ENCODE results near the gene STX18.
"Not testable (repeated sequence)": the region's sequence is repeated elsewhere in the genome, so short reads cannot be mapped to it uniquely, and the experiment has no call there.

STX18 gene

DNA sequence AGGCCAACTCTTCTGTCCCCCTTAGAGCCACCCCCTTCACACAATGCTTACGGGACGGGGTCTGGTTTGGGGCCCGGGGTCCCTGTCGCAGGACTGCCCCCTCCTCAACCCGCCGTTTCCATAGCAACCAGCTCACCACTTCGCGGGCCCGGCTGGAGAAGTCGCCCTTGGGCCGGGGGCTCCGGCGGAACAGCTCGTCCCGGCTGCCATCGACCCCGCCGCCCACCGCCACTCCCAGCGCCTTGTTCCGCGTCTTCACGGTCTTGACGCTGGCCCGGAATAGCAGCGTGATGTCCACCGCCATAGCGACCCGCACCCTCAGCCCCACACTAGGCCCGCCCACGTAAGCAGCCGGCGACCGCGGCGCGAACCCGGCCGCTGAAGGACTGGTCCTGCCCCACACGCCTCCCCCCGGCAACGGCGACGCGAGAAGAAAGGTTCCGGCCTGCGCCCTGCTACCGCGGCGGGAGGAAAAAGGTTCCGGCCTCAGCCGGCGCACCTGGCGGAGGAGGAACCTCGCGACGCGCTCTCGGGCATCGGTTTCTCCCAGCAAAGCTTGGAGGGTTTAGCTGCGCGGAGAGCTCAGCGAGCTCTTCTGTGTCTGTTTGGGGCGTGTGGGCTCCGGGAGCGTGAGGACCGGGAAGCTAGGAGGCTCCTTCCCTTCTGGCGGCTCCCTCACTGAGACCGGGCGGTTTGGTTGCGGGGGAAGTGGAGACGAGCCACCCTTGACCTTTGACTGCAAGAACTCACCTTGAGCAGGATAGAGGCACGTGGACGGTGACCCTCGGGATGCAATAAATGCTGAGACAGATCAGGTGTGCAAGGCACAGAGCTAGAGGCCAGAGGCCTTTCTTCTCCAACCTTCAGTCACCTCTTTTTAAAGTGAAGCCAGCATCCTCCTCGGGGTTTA lies at the start of gene STX18:
Gene STX18 (minus strand): TSS at position 388 of the 910 bp plus-strand sequence. CDS start 84 bp downstream, at position 304.
- peak; percentile 89 for DNase-seq

DNA sequence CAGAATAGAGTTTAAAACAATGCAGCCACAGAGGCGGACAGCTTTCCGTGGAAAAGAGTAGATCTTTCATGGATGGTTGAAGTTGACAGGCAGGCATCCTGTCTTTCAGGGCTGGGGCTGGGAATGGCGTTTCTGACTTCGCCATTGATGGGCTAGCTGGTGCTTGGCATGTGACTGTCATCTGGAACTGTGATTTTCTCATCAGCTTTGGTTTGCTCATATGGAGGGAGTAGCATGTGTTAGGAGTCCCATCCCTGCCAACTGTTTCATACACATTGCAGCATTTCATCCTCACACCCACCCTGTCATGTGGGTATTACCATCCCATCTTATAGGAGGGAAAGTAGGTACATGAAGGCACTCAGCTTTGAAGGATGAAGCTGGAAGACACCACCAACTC lies 49.2 kb upstream of the STX18 start:
- no peak for DNase-seq

DNA sequence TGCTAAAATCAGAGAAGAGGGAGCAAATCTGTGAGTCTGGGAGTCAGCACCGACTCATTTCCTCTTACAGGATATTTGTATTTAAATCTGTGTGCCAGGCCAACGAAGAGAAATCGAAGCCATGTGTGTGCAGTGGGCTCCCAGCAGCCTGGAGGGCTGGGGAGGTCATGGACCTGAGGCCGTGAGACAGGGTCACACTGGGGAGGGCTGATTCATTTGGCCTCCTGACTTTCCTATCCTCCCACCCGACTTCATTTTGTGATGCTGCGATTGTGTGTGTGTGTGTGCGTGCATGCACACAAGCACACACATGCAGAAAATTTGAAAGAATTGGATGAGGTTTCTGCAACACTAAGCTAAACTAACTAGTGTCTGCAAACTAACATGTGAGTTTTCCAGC lies 48.7 kb upstream of the STX18 start:
- no peak for DNase-seq

GRCh38 chr4:4585012-4585670 lies 43.3 kb upstream of the STX18 start:
- DNase-seq = no peak

DNA sequence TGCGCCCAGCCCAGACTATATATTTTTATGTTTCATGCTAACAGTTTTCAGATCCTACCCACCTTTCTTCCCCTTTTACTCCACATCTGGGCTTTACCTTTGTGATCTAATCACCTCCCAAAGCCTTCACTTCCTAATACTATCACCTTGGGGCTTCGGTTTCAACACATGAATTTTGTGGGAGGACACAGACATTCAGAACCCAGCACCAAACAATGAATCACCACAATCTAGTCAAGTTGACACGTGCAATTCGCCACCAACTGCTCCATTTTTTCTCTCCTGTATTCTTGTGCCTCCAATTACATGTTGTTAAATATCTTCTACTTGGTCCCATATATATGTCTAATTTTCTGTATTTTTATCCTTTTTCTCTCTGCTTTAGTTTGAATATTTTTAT lies 41.8 kb upstream of the STX18 start:
- no peak for DNase-seq

GRCh38 chr4:4582653-4583052 lies 40.8 kb upstream of the STX18 start:
- no peak for DNase-seq

DNA sequence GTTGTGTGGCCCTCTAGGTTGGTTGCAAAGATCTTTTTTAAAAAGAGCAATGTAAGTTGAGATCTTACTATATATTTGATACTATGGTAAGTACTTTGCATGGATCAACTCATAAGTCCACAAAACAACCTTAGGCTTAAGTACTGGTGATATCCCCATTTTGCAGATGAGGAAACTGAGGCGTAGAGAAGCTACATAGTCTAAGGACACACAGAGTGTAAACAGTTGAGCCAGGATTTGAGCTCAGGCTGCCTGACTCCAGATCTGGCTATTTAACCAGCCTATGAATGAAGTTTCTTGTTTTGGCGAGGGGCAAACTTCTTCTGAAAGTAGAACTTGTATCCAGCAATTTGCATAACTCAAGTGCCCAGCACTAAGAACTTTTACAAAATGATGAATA lies 38.6 kb upstream of the STX18 start:
- DNase-seq = no peak

GRCh38 chr4:4578981-4579380 lies 37.1 kb upstream of the STX18 start:
- DNase-seq = no peak

- no peak for DNase-seq
Observed at GRCh38 chr4:4577359-4577875, 35.6 kb upstream of the STX18 start.

DNA sequence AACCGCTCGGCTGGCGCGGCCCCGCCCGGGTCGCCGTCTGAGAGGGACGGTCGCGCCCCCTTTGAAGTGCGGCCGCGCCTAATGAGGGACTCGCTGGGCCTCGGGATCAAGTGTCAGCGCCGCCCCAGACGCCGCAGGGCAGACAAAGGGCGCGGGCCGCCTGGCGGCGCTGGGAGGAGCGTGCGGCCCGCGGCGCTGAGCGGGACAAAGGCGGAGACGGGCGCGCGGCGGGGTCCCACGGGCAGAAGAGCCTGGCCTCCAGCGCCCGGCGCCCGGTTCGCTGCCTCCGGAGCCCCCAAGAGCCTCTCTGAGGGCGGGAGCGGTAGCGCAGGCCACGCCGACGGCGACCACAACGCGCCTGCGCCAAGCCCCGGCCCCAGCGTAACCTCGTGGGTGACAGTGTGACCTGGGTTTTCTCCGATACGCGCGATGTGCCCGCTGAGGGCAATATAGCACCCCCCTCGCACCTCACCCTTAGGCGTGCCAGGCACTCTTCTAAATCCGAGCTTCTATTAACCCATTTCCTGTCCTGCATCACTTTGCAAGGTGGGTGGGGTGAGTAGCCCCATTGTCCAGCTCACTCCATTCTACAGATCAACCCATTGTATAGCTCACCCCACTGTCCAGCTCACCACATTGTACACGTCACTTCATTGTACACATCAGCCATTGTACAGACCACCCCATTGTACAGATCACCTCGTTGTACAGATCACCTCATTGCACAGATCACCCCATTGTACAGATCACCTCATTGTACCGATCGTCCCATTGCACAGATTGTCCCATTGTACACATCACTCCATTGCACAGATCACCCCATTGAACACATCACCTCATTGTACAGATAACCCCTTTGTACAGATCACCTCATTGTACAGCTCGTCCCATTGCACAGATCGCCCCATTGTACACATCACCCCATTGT lies 33.7 kb upstream of the STX18 start:
- peak; percentile 55 for DNase-seq

GRCh38 chr4:4574792-4575191 lies 32.9 kb upstream of the STX18 start:
- peak; percentile 41 for DNase-seq

DNA sequence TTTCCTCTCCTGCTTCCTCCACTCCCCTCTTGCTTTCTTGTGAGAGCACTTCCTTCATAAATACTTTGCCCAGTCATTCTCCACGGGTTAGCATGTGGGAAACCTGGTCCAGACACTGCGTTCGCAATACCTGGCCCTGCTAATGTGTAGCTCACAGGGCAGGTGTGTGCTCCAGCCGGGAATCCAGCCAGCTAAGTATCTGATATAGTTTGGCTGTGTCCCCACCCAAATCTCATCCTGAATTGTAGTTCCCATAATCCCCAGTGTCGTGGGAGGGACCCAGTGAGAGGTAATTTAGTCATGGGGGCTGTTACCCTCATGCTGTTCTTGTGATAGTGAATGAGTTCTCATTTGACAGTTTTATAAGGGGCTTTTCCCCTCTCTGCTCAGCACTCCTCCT lies 32.2 kb upstream of the STX18 start:
- DNase-seq = no peak

DNA sequence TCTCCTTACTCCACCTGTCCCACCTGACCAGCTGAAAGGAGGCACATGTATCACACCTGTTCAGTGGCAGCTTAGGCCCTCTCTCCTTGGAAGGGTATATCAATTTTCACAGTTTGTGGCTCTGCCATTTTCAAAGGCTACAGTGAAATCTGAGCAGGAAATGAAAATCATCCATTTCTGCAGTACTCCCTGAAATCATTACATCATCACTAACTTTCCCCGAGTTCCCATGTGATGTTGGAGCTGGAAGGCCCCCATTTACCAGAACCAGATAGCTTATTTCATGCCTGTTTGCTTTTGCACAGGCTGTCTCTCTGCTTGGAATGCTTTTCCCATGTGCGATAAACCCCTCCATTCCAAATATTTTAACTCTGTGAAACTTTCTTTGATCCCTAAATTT lies 31.0 kb upstream of the STX18 start:
- no peak for DNase-seq

GRCh38 chr4:4569861-4570260 lies 28.0 kb upstream of the STX18 start:
- not testable (repeated sequence) for DNase-seq

DNA sequence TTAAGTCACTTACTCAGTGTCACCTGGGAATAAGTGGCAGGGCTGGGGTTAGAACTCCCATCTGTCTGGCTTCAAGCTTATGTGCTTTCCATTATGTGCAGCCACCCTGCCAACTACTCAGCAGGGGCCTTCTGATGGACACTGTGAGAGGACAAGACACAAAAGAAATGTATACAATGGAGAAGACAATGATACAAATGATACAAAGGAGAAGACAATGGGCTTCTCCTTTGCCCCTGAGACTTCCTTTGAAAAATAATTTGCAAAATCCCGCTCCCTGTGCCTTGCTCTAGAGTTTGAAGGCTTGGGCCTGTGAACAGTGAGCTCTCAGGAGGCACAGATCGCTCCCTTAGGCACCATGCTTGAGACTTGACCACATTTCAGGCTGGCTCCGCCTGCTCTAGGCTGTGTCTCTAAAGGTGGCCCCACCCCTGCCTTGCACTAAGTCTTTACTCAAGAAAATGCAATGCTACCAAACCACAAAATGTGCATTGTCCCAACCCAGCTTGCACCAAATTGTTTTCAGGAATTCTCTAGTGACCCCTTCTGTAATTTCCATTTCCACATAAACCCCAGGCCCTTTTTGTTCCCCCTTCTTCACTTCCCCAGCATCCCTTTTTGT lies 27.1 kb upstream of the STX18 start:
- no peak for DNase-seq

- DNase-seq = not testable (repeated sequence)
Observed at GRCh38 chr4:4566359-4566758, 24.5 kb upstream of the STX18 start.

GRCh38 chr4:4564522-4564921 lies 22.7 kb upstream of the STX18 start:
- no peak for DNase-seq

GRCh38 chr4:4560642-4561041 lies 18.8 kb upstream of the STX18 start:
- no peak for DNase-seq

GRCh38 chr4:4560136-4560535 lies 18.3 kb upstream of the STX18 start:
- DNase-seq = no peak

GRCh38 chr4:4559596-4559995 lies 17.7 kb upstream of the STX18 start:
- DNase-seq = peak; percentile 42

DNA sequence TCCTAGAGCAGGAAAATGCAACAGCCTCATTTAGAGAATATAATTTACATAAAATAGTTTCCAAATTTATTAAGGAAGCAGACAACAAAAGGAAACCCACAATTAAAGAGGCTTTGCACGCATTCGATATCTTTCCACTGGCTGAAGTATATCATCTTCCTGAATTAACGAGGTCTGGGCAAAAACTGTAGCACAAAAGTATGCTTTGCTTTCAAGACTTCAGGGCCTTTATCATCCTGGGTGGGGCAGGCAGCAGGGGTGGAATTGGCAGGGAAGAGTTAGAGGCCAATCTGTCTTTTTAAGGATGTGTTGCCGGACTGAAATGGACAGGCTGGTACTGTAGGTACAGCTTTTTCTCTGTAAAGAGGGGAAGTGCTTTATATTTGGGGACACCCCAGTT lies 17.0 kb upstream of the STX18 start:
- DNase-seq = no peak

GRCh38 chr4:4555916-4556315 lies 14.1 kb upstream of the STX18 start:
- no peak for DNase-seq
